ENCODE data around the gene SLC25A21. TPM values are rescaled to one million over a fixed set of nuclear protein-coding genes. Genes with fewer than 3 reads are reported as not detected.
"Not testable (repeated sequence)": the region's sequence is repeated elsewhere in the genome, so short reads cannot be mapped to it uniquely, and the experiment has no call there.

SLC25A21 gene
- total RNA-seq, 2 donors from 2014 or later: 0.14 to 0.64 TPM

- intact Hi-C loops (cut with DNase I, micrococcal nuclease); ATAC-seq; DNase-seq: not testable (repeated sequence)
Measured at GRCh38 chr14:37187840-37188577, 15.6 kb upstream of the SLC25A21 start.

- no peak for DNase-seq
- no peak for ATAC-seq
- intact Hi-C loops (cut with DNase I, micrococcal nuclease): no loop called here
Measured at GRCh38 chr14:37187294-37187693, 14.9 kb upstream of the SLC25A21 start.

- ATAC-seq: no peak
- no peak for DNase-seq
- intact Hi-C loops (cut with DNase I, micrococcal nuclease): no loop called here
Measured at GRCh38 chr14:37186865-37187264, 14.5 kb upstream of the SLC25A21 start.

GRCh38 chr14:37185670-37186069 is 13.3 kb upstream of the SLC25A21 start:
- no peak for ATAC-seq
- intact Hi-C loops (cut with DNase I, micrococcal nuclease): no loop called here
- DNase-seq: no peak

- DNase-seq; intact Hi-C loops (cut with DNase I, micrococcal nuclease); ATAC-seq: not testable (repeated sequence)
Measured at GRCh38 chr14:37184520-37184919, 12.1 kb upstream of the SLC25A21 start.

GRCh38 chr14:37181441-37181840 is 9.0 kb upstream of the SLC25A21 start:
- intact Hi-C loops (cut with DNase I, micrococcal nuclease): no loop called here
- no peak for ATAC-seq
- DNase-seq: no peak

GRCh38 chr14:37180886-37181285 is 8.5 kb upstream of the SLC25A21 start:
- DNase-seq; intact Hi-C loops (cut with DNase I, micrococcal nuclease); ATAC-seq: not testable (repeated sequence)

GRCh38 chr14:37179896-37180502 is 7.6 kb upstream of the SLC25A21 start:
- DNase-seq: no peak
- intact Hi-C loops (cut with DNase I, micrococcal nuclease): no loop called here
- no peak for ATAC-seq

- ATAC-seq (no peak), DNase-seq (no peak)
- intact Hi-C loops (cut with DNase I, micrococcal nuclease): no loop called here
Measured at GRCh38 chr14:37172936-37173614, 669 bp upstream of the SLC25A21 start.

GRCh38 chr14:37171678-37172023 is 755 bp downstream of the SLC25A21 start:
- no peak for ATAC-seq

GRCh38 chr14:37170993-37171392 is 1.4 kb downstream of the SLC25A21 start:
- DNase-seq: no peak
- no peak for ATAC-seq
- intact Hi-C loops (cut with DNase I, micrococcal nuclease): no loop called here

More at GRCh38 chr14:37171678-37172023, 755 bp downstream of the SLC25A21 start:
- intact Hi-C loops (cut with DNase I, micrococcal nuclease): no loop called here
- no peak for DNase-seq

- DNase-seq: no peak
- intact Hi-C loops (cut with DNase I, micrococcal nuclease): no loop called here
- no peak for ATAC-seq
Measured at GRCh38 chr14:37170237-37170636, 2.2 kb downstream of the SLC25A21 start.

GRCh38 chr14:37168721-37169120 is 3.7 kb downstream of the SLC25A21 start:
- DNase-seq (no peak), ATAC-seq (no peak)
- intact Hi-C loops (cut with DNase I, micrococcal nuclease): no loop called here

- intact Hi-C loops (cut with DNase I, micrococcal nuclease): no loop called here
- DNase-seq (no peak), ATAC-seq (no peak)
Measured at GRCh38 chr14:37167151-37168047, 5.0 kb downstream of the SLC25A21 start.

GRCh38 chr14:37165794-37166193 is 6.6 kb downstream of the SLC25A21 start:
- intact Hi-C loops (cut with DNase I, micrococcal nuclease): no loop called here
- ATAC-seq (no peak), DNase-seq (no peak)

GRCh38 chr14:37162307-37162706 is 10.1 kb downstream of the SLC25A21 start:
- DNase-seq; ATAC-seq; intact Hi-C loops (cut with DNase I, micrococcal nuclease): not testable (repeated sequence)

GRCh38 chr14:37157987-37158386 is 14.4 kb downstream of the SLC25A21 start:
- intact Hi-C loops (cut with DNase I, micrococcal nuclease): no loop called here
- ATAC-seq: no peak
- DNase-seq: no peak

GRCh38 chr14:37153483-37153882 is 18.9 kb downstream of the SLC25A21 start:
- intact Hi-C loops (cut with DNase I, micrococcal nuclease): no loop called here
- DNase-seq (no peak), ATAC-seq (no peak)

GRCh38 chr14:37153005-37153404 is 19.4 kb downstream of the SLC25A21 start:
- intact Hi-C loops (cut with DNase I, micrococcal nuclease): no loop called here
- ATAC-seq (no peak), DNase-seq (no peak)

All from left colon (tissue), 2 donors.